A673 (cell line): Measurements from ENCODE around the gene KRT37.

ENCODE experiments used
- EZH2 ChIP-seq: fragments of 200-600 bp; sonication (generic); IDR thresholded peaks from 2 replicates; pipeline ENCODE4 v1.6.1; 2017; ENCODE audit warnings: borderline replicate concordance, low read depth, mild to moderate bottlenecking, mixed read lengths, antibody characterized with exemption, low read length; ENCODE audit not compliant: poor library complexity, severe bottlenecking
- TF ChIP-seq, protein P1 (sequence below): fragments of 300-800, 200-600 bp; sonication (generic); conservative IDR thresholded peaks from 2 replicates; pipeline ENCODE4 v1.5.1; 2017; ENCODE audit warnings: low read depth, mild to moderate bottlenecking, antibody characterized with exemption, low read length, moderate library complexity, mixed read lengths

DNA sequence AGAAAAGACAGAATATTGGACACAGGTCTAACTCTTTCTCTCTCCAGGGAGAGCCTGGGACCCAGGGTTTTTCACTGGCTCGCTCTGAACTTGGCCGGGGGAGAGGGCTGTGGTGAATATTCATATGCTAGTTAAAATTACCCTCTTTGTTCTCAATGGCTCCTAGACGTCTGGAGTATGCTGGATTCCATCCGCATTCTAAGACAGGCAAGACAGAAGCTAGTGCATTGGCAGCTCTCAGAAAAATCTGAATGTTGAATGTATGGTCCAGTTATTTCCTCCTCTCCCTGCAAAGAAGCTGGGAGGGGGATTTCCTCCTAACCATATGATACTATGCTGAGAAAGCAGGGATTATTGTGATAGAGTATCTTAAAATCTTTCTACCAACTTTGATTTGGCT lies 36.7 kb downstream of the KRT37 start:
- TF ChIP-seq, protein P1, sequence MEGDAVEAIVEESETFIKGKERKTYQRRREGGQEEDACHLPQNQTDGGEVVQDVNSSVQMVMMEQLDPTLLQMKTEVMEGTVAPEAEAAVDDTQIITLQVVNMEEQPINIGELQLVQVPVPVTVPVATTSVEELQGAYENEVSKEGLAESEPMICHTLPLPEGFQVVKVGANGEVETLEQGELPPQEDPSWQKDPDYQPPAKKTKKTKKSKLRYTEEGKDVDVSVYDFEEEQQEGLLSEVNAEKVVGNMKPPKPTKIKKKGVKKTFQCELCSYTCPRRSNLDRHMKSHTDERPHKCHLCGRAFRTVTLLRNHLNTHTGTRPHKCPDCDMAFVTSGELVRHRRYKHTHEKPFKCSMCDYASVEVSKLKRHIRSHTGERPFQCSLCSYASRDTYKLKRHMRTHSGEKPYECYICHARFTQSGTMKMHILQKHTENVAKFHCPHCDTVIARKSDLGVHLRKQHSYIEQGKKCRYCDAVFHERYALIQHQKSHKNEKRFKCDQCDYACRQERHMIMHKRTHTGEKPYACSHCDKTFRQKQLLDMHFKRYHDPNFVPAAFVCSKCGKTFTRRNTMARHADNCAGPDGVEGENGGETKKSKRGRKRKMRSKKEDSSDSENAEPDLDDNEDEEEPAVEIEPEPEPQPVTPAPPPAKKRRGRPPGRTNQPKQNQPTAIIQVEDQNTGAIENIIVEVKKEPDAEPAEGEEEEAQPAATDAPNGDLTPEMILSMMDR: no peak
- TF ChIP-seq EZH2: no peak
